GM19035 (cell line): ENCODE data around the gene RAB6B.

ENCODE experiments used
- ATAC-seq: cut with Tn5 transposase; IDR thresholded peaks from one replicate; pipeline ENCODE4 v1.9.1; 2021; ENCODE audit not compliant: unreplicated experiment

The RAB6B gene

GRCh38 chr3:133777807-133778568 lies 117.7 kb downstream of the RAB6B start:
- ATAC-seq = no peak

- ATAC-seq = no peak
Measured at GRCh38 chr3:133776794-133777438, 118.8 kb downstream of the RAB6B start.

- ATAC-seq = no peak
Measured at GRCh38 chr3:133775835-133776234, 119.8 kb downstream of the RAB6B start.

- no peak for ATAC-seq
Measured at GRCh38 chr3:133775309-133775708, 120.4 kb downstream of the RAB6B start.
